Activated effector memory CD4-positive, alpha-beta T cell treated with anti-CD3 and anti-CD28 coated beads, Interleukin-2, amount 50 U/mL, for 16 hours (primary cell): ENCODE measurements around the gene PODXL2.
"Not testable (repeated sequence)": the region's sequence is repeated elsewhere in the genome, so short reads cannot be mapped to it uniquely, and the experiment has no call there.

Experiments used
- DNase-seq: peaks from one replicate; pipeline ENCODE4 v3.0.0-alpha.2; 2020

Gene PODXL2

DNA sequence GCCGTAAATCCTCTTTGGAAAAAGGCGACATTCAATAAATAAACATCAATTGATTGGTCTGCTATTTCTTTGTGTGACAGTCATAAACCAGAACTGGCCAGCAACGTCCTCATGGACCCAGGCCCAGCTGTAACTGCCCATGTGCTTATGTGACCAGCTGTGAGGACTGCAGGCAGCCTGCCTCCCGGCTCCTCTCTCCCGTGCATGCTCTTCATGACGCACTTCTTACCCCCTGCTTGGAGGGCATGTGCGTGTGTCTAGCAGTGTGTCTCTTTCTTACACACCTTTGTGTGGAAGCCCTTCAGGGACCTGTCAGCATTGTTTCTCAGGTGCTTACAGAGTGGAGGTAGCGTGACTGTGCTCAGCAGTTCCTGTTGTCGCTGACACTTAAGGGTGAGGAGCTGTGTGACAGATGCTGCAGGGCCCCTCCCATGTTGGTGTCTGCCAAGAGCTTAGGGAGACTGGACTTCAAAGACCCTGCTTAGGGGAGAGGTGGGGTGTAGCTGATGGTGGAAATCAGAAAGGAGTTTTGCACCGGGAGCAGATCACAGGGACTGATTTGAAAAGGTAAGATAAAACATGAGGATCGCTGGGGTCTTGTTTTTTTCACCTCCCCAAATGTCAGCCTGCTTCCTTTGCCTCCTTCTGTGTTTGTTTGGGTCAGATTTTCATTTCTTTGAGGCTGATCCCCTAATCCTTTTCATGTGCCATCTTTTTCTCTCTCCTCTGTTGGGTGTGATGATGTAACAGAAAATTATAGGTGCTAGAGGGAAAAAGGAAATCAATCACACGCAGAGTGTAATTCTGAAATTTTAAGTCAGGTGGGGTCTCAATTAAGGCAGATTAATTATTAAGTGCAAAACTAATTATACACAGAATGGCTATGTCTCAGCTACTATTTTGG, 2.1 kb downstream of the PODXL2 start:
- DNase-seq = no peak

DNA sequence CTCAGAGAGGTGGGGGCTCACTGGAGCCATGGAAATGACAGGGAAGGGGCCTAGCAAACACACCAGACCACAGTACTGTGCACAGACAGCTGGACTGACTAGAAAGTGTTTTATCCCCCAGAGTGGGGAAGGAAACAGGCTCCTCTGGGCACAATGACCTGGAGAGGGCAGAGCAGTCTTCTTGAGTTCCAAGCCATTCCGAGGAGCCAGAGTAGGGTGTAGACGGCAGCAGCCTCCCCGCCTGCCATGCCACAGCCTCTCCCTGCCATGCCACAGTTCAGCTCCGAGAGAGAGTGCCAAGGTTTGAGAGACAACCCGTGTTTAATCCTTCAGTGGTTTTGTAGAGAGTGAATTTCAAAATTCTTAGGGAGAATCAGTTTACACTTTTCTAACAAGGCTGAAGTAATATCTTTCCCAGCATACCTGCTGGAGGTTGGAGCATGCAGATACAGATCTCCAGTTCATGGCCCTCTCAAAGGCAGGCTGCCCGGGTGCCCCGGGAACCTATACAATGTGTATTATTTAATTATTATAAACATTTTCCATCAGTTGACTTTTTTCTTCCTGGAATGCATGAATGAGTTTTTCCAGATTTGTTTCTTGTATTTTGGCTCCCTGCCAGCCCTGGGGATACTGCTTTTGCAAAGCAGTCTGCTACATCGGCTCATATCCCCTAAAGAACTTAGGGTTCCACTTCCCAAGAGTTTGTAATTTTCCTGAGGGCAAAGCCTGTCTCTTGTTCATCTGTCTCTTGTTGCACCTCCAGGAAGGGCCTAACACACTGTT, 3.2 kb downstream of the PODXL2 start:
- DNase-seq = no peak

DNA sequence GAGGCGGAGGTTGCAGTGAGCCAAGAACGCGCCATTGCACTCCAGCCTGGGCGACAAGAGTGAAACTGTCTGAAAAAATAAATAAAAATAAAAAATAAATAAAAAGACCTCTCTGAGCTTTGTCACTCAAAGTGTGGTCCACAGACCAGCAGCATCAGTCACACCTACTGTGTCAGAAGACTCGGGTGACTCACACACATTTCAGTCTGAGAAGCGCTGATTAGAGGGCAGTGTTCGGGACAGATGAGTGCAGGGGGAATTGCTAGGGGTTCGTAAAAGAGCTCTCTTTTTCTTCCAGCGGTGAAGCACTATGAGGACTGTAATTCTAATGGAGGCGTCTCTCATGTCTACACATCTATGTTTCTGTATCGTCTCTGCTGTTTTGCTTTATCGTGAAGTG, 5.7 kb downstream of the PODXL2 start:
- DNase-seq = peak; percentile 14

DNA sequence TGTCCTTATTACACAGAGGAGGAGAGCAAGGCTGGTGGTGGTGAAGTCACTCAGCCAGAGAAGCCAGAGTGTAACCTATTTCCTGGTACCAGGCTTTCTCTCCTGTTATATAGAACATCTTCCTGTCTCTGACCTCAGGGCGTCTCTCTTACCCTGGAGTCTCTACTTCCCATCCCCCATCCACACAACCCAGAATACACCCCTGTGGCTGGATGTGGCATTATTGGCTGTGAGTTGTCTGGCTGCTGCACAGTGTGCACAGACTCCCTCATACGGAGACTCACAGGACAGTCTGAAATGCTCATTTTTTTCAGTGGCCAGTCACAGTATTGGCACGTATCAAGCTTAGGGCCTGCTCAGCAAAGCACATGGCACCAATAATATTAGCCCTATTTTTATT, 8.6 kb downstream of the PODXL2 start:
- DNase-seq = no peak

DNA sequence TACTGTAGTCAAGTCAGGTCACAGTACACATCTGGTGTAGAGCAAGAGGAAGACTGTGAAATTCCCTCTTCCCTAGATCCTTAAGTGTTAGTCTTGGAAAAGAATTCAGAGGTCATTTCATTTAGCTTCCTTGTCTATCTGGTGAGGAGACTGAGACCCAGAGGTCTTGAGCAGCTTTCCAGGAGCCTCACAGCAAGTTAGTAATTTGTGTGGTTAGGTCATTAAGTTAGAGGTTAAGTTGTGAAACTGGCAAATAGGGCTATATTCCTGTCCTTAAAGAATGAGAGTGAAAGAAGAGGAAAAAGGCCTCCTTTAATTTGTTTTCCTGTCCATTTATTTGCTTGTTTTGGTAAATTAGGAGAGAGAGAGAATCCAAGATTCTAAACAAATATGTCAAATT, 9.0 kb downstream of the PODXL2 start:
- no peak for DNase-seq

- no peak for DNase-seq
These were observed 10.4 kb downstream of the PODXL2 start for GRCh38 chr3:127639173-127640041.

GRCh38 chr3:127640042-127640355, 11.0 kb downstream of the PODXL2 start:
- no peak for DNase-seq

- DNase-seq = no peak
These were observed 15.8 kb downstream of the PODXL2 start for GRCh38 chr3:127644641-127645370.

DNA sequence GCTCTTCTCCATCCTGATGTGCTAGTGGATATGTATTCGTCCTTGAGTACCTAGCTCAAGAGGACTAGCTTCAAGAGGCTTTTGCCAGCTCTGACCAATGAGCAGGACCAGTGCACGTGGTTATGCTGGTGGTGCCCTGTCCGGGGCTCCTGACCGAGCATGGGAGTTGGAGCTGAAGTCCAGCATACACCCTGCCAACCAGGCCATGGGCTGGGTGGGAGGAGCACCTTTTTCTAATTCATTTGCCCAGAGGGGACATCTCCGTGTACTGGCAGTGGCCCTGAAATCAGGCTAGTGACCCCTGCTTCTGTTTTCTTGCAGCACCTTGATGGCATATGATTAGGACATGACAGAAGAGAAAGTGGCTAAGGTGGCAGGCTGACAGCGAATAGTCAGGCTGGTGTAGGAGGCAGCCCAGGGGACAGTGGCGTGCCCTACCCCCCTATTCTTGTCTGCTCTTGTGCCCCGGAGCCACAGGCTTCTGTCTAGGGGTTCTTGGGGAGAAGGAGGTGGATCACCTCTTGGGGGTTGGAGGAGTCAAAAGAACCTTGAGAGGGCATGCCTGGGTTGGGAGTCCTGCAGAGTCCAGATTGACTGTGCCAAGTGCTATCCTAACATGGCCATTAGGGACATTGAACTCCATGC, 16.5 kb downstream of the PODXL2 start:
- DNase-seq = no peak

- no peak for DNase-seq
These were observed 17.6 kb downstream of the PODXL2 start for GRCh38 chr3:127646501-127647046.

DNA sequence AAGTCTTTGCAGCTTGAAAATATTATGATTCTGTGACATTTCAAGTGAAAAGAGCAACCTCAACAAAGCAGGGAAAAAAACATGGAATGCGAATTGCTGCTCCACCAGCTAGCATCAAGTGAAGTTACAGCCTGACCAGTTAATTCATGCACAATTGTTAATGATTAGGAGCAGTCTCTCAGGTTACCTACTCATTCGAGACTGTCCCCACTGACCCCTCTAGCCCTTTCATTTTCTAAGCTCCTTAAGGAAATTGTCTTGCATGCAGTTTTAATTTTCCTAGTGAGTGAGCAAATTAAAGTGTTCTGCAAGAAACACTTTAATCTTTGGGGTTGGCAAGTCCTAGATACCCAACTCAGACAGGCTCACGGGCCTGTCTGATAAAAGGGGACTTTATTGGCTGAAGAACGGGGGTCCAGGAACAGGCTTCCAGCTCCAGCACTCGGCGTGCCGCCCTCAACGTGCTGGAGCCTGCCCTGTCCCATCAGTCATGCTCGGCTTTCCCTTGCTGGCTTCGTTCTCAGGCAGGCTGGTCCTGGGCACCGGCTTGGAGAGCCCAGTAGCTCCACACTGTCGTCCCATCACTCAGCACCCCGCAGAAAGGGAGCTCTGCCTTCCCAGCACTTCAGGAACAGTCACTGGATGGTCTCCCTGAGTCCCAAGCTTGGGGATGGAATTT, 18.3 kb downstream of the PODXL2 start:
- no peak for DNase-seq

GRCh38 chr3:127647845-127648204, 18.8 kb downstream of the PODXL2 start:
- no peak for DNase-seq

DNA sequence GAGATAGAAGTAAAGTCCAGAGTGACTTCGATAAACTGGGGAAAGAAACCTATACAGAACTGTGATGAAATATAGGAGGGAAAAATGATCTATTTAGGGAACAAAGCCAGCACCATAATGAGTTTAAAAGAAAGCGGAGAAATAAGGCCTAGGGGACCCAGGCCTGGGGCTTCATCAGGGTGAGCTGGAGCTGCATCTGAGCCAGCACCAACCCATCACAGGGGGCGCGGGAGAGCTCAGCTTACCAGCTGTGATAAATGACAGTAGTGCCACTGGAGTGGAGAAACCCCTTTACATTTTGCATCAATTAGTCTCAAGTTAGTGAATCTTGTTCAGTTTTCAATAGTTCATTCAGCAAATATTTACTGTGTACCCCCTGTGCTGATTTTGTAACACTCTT, 21.3 kb downstream of the PODXL2 start:
- DNase-seq = no peak

- DNase-seq = no peak
These were observed 22.7 kb downstream of the PODXL2 start for GRCh38 chr3:127651516-127652172.

- DNase-seq = peak; percentile 72
These were observed 23.4 kb downstream of the PODXL2 start for GRCh38 chr3:127652246-127652995.

- DNase-seq = no peak
These were observed 25.4 kb downstream of the PODXL2 start for GRCh38 chr3:127654374-127654773.

DNA sequence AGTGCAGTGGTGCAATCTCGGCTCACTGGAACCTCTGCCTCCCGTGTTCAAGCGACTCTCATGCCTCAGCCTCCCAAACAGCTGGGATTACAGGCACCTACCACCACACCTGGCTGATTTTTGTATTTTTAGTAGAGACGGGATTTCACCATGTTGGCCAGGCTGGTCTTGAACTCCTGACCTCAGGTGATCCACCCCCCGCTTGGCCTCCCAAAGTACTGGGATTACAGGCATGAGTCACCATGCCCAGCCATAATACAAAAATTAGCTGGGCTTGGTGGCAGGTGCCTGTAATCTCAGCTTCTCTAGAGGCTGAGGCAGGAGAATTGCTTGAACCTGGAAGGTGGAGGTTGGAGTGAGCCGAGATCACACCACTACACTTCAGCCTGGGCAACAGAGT, 26.0 kb downstream of the PODXL2 start:
- DNase-seq = not testable (repeated sequence)

GRCh38 chr3:127655641-127656040, 26.7 kb downstream of the PODXL2 start:
- no peak for DNase-seq

DNA sequence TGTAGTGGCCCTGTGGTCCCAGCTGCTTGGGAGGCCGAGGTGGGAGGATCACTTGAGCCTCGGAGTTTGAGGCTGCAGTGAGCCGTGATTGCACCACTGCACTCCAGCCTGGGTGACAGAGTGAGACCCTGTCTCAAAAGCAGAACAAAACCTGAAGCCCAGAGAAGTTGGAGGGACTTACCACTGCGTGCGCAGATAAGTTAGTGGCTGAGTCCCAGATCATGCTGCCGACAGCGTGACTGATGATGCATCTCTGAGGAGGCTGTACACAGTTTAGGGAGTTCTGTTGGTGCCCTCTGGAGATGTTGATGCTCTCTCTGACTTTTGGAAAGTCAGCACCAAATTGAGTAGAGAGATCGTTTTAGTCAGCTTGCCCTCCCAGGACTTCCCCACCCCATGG, 27.9 kb downstream of the PODXL2 start:
- DNase-seq = no peak

DNA sequence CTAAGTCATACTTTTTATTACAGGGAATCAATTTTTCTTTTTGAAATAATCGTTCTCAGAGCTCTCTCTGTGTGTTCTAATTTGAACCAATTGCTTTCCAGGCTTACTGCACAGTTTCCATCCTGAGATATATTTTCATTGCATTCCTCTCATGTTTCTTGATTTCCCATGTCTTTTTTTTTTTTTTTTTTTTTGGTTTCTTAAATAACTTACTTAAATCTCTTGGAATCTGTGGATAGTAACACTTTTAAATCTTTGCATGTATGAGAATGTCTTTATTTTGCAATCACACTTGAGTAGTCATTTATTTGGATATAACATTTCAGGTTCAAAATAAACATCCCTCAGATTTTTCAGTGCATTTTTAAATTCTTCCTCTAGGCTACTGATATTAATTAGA, 29.2 kb downstream of the PODXL2 start:
- DNase-seq = no peak
